ENCODE measurements around the gene ERICH2. TPM values are rescaled to one million over a fixed set of nuclear protein-coding genes. Genes with fewer than 3 reads are reported as not detected.
A peak's percentile ranks its signal among the peaks of the same experiment; 100 is the strongest.

Gene ERICH2
- total RNA-seq, 2 donors from 2014 or later: 9.6 to 18.3 TPM

- peaks cover 42% of the 10 kb centered on the region for H3K4me1 Mint-ChIP-seq
- no peak for DNase-seq
- H3K27me3 ChIP-seq (ENCODE audit: control insufficient read depth, insufficient read depth, low read length, poor library complexity, severe bottlenecking): no peaks in the 10 kb centered on the region
- H3K4me3 Mint-ChIP-seq: peak overlapping the region; percentile 28
- peak overlapping the region; percentile 67 for H3K4me3 ChIP-seq (ENCODE audit: low read length)
- no peak overlapping the region for H3K27ac ChIP-seq (ENCODE audit: low read depth, low read length)
- TF ChIP-seq CTCF (conservative IDR thresholded peaks at IDR 0.05): no peak
- H3K27ac Mint-ChIP-seq: peak overlapping the region; percentile 91
- no peaks in the 10 kb centered on the region for H3K27me3 Mint-ChIP-seq (ENCODE audit: insufficient read depth)
- no peaks in the 10 kb centered on the region for H3K36me3 ChIP-seq (ENCODE audit: control insufficient read depth, insufficient read depth, low read length)
- H3K36me3 Mint-ChIP-seq (ENCODE audit: low read depth): peaks cover under 1% of the 10 kb centered on the region
- peaks cover 6% of the 10 kb centered on the region for H3K9me3 ChIP-seq (ENCODE audit: control insufficient read depth, low read length)
- WGBS, 2 experiments (ENCODE audit: insufficient coverage in 1 of 2, insufficient read length in 1 of 2): 0% methylated on average over 2 of the region's 2 CpGs; no CpG with 5 or more reads in 1 of the 2 experiments
- peaks cover 4% of the 10 kb centered on the region for H3K9me3 Mint-ChIP-seq
- peaks cover 2% of the 10 kb centered on the region for H3K4me1 ChIP-seq (ENCODE audit: control insufficient read depth, insufficient read depth, low read length)
- H3K9ac ChIP-seq (ENCODE audit: extremely low read depth, low read length, poor library complexity, severe bottlenecking): peak overlapping the region; percentile 18
These were observed 5.3 kb upstream of the ERICH2 start for GRCh38 chr2:170764880-170765261.

GRCh38 chr2:170766693-170767092 lies 3.5 kb upstream of the ERICH2 start:
- Histone ChIP-seq H3K36me3 (ENCODE audit: control insufficient read depth, insufficient read depth, low read length) (no peaks in the 10 kb centered on the region), H3K4me3 (ENCODE audit: low read length) (no peak overlapping the region), H3K27me3 (ENCODE audit: control insufficient read depth, insufficient read depth, low read length, poor library complexity, severe bottlenecking) (no peaks in the 10 kb centered on the region), H3K9ac (ENCODE audit: extremely low read depth, low read length, poor library complexity, severe bottlenecking) (no peak overlapping the region), H3K27ac (ENCODE audit: low read depth, low read length) (no peak overlapping the region), H3K4me1 (ENCODE audit: control insufficient read depth, insufficient read depth, low read length) (peaks cover 2% of the 10 kb centered on the region), H3K9me3 (ENCODE audit: control insufficient read depth, low read length) (peaks cover 6% of the 10 kb centered on the region)
- no peak for TF ChIP-seq CTCF (conservative IDR thresholded peaks at IDR 0.05)
- H3K4me1 Mint-ChIP-seq: peaks cover 47% of the 10 kb centered on the region
- H3K27me3 Mint-ChIP-seq (ENCODE audit: insufficient read depth): no peaks in the 10 kb centered on the region
- DNase-seq: no peak
- 28 to 34% methylated on average over 4 of the region's 4 CpGs for WGBS, 2 experiments (ENCODE audit: insufficient coverage in 1 of 2, insufficient read length in 1 of 2)
- H3K27ac Mint-ChIP-seq: peak overlapping the region; percentile 11
- no peaks in the 10 kb centered on the region for H3K36me3 Mint-ChIP-seq (ENCODE audit: low read depth)
- peaks cover 4% of the 10 kb centered on the region for H3K9me3 Mint-ChIP-seq
- H3K4me3 Mint-ChIP-seq: no peak overlapping the region

- peak overlapping the region; percentile 96 for H3K27ac Mint-ChIP-seq
- no peaks in the 10 kb centered on the region for H3K27me3 ChIP-seq (ENCODE audit: control insufficient read depth, insufficient read depth, low read length, poor library complexity, severe bottlenecking)
- H3K27me3 Mint-ChIP-seq (ENCODE audit: insufficient read depth): no peaks in the 10 kb centered on the region
- peak overlapping the region; percentile 96 for H3K4me3 ChIP-seq (ENCODE audit: low read length)
- H3K4me3 Mint-ChIP-seq: peak overlapping the region; percentile 83
- H3K4me1 Mint-ChIP-seq: peaks cover 37% of the 10 kb centered on the region
- H3K9me3 Mint-ChIP-seq: peaks cover 1% of the 10 kb centered on the region
- TF ChIP-seq CTCF (conservative IDR thresholded peaks at IDR 0.05): no peak
- H3K27ac ChIP-seq (ENCODE audit: low read depth, low read length): peak overlapping the region; percentile 27
- peak; percentile 96 for DNase-seq
- no peaks in the 10 kb centered on the region for H3K9me3 ChIP-seq (ENCODE audit: control insufficient read depth, low read length)
- H3K36me3 ChIP-seq (ENCODE audit: control insufficient read depth, insufficient read depth, low read length): no peaks in the 10 kb centered on the region
- WGBS, 2 experiments (ENCODE audit: insufficient coverage in 1 of 2, insufficient read length in 1 of 2): 0% methylated on average over 9 to 70 of the region's 82 CpGs
- peaks cover 12% of the 10 kb centered on the region for H3K36me3 Mint-ChIP-seq (ENCODE audit: low read depth)
- H3K4me1 ChIP-seq (ENCODE audit: control insufficient read depth, insufficient read depth, low read length): peaks cover 4% of the 10 kb centered on the region
- H3K9ac ChIP-seq (ENCODE audit: extremely low read depth, low read length, poor library complexity, severe bottlenecking): peak overlapping the region; percentile 88
These were observed 635 bp downstream of the ERICH2 start for GRCh38 chr2:170770606-170771420.

Measured in endodermal cell (in vitro differentiated cells).